ENCODE results near the gene GRIA1.

DNA sequence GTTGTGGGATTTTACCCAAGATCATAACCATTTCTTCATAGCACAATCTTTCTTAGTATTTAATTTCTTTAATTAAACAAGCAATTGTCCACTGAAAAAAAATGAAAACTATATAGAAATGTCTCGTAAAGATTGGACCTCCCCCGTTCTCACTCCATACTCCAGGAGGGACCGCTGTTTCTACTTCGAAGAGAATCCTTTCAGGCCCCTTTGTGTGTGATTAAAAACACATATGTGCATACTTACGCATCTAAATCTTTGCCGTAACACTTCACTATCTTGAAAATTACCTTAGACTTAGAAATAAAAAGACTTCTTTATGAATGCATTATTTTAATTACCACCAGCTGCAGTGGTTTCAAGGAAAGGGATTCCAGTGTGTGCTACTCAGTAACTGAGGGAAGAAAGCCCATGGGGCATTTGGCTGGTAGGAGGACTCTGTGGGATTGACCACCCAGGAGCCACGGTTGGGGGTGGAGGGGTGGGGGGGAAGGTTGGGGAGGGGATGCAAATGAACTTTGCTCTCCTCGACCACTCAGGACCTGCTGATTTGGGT, 339.1 kb downstream of the GRIA1 start:
- TF ChIP-seq, protein P1, sequence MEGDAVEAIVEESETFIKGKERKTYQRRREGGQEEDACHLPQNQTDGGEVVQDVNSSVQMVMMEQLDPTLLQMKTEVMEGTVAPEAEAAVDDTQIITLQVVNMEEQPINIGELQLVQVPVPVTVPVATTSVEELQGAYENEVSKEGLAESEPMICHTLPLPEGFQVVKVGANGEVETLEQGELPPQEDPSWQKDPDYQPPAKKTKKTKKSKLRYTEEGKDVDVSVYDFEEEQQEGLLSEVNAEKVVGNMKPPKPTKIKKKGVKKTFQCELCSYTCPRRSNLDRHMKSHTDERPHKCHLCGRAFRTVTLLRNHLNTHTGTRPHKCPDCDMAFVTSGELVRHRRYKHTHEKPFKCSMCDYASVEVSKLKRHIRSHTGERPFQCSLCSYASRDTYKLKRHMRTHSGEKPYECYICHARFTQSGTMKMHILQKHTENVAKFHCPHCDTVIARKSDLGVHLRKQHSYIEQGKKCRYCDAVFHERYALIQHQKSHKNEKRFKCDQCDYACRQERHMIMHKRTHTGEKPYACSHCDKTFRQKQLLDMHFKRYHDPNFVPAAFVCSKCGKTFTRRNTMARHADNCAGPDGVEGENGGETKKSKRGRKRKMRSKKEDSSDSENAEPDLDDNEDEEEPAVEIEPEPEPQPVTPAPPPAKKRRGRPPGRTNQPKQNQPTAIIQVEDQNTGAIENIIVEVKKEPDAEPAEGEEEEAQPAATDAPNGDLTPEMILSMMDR (IDR thresholded peaks at IDR 0.05) = no peak
- TF ChIP-seq POLR2A (IDR thresholded peaks at IDR 0.05) = no peak
